MV-4-11 (cell line): ENCODE data around the gene PTPN9.
"Not testable (repeated sequence)": the region's sequence is repeated elsewhere in the genome, so short reads cannot be mapped to it uniquely, and the experiment has no call there.

ENCODE experiments used
- DNase-seq: peaks from one replicate; lab custom pipeline; 2025; lab: John Stamatoyannopoulos, UW

Gene PTPN9

DNA sequence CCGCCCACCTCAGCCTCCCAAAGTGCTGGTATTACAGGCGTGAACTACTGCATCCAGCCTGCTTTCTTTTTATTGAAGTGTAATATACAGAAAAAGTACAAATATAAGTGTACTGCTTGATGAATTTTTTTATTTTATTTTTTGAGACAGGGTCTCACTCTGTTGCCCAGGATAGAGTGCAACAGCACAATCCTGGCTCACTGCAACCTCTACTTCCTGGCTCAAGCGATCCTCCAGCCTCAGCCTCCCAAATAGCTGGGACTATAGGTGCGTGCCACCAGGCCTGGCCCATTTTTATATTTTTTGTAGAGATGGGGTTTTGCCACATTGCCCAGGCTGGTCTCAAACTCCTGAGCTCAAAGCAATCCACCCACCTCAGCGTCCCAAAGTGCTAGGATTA is 3.8 kb upstream of the PTPN9 start:
- not testable (repeated sequence) for DNase-seq

DNA sequence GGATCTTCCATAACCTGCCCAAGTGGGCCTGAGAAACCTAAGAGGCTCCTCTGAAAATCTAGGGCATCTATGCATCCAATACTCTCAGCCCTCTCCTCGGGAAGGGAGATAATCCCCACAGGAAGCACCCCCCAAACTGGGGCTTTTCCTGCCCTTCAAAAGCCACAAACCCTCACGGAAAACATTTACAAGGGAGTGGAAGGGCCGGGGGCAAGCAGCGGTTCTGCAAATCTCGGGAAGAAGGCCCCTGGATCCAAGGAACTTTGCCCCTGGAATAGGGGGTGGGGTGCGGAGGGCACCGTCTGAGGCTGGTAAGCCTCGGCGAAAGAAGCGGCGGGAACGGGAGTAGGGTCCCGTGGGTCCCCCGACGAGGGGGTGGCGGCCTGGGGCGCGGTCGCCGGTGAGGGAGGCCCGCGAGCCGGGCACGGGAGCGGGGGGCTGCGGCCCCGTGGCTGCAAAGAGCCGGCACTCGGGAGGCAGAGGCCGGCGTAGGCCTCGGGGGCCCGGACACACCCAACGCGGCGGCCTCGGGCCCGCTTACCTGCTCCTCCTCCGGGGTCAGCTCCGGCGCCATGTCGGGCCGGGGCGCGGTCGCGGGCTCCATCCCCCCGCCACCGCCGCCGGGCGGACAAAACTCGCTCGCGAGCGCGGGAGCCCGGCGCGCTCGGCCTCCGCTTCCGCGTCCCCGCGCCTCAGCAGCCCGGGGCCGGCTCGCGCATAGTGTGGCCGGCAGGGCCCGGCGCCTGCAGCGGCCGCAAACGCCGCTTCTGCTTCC is 755 bp downstream of the PTPN9 start:
- DNase-seq = peak; percentile 34

DNA sequence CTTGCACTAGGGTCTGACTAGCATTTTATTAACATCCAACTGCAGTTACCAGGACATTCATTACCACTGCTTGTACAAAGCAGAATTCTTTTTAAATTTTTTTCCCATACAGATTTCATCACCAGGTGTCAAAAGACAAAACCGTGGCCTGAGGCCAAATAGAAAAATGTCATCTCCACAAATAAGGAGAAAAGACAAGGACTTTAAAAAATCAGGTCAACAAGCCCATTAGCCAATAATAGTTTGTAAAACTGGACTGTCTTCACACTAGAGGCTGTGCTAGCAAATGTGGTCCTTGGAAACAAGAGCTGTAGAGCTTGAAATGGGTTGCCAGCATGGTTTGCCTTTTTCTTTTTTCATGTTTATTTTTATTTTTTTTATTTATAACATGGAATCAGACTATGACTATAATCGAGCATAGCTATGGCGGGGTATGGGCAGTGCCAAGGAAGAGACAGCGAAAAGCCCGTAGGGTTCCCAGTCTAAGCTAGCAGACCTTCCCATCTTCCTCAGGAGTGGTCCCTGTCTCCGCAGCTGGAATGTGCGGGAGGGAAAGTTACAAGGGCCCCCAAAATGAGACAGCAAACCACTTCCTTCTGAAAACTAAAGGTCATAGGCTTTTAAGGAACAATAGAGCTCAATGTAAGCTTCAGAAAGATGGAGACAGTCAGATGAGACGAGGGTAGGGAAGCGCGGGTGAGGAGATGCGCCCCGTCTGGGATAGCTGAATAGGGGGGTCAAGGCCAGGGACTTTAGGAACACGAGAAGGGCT is 1.5 kb downstream of the PTPN9 start:
- peak; percentile 33 for DNase-seq

DNA sequence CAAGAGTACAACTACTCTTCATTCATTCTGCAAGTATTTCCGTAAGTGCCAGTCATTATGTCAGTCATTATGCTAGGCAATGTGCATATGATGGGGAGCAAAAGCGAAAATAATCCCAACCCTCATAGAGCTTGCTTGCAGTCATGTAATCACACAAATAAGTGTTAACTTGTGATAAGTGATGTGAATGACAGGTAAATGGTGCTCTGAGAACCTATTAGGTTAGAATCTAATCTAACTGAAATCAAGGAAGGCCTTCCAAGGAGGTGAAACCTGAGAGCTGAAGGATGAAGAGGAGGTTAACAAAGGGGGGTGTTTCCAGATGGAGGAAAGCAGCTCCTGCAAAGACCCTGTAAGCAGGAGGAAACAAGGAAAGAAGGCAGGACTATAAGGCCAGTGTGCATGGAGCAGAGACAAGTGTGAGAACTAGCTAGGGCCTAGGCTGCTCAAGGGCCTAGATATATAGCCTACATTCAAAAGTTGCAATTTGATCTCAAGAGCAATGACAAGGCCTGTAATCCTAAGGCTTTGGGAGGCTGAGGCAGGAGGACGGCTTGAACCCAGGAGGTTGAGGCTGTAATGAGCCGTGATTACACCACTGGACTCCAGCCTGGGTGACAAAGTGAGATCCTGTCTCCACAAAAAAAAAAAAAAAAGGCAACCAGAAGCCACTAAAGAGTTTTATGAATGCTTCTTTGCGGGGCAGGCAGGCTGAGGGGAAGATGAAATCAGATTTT is 5.3 kb downstream of the PTPN9 start:
- no peak for DNase-seq

DNA sequence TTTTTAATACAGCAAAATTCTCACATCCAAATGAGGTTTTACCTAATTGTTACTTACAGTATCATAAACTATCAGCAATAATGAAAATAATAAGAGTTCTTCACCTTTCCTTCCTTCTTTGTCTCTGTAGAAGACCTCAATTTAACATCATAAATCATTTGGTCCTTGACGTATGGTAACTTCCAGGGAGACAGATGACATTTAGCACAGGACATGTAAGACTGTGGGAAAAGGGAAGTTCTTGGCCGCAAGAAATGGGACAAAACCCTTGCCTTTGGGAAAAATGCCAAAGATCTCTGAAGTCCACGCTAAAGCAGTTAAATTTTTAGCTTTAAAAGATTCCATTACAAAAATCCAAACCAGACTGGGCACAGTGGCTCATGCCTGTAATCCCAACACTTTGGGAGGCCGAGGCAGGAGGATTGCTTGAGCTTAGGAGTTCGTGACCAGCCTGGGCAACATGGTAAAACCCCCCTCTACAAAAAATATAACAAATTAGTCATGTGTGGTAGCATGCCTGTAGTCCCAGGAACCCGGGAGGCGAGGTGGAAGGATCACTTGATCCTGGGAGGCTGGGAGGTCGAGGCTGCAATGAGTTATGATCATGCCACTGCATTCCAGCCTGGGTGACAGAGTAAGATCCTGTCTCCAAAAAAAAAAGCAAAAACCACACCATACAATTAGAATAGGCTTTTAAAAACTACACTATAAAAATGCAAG is 8.8 kb downstream of the PTPN9 start:
- DNase-seq = no peak

DNA sequence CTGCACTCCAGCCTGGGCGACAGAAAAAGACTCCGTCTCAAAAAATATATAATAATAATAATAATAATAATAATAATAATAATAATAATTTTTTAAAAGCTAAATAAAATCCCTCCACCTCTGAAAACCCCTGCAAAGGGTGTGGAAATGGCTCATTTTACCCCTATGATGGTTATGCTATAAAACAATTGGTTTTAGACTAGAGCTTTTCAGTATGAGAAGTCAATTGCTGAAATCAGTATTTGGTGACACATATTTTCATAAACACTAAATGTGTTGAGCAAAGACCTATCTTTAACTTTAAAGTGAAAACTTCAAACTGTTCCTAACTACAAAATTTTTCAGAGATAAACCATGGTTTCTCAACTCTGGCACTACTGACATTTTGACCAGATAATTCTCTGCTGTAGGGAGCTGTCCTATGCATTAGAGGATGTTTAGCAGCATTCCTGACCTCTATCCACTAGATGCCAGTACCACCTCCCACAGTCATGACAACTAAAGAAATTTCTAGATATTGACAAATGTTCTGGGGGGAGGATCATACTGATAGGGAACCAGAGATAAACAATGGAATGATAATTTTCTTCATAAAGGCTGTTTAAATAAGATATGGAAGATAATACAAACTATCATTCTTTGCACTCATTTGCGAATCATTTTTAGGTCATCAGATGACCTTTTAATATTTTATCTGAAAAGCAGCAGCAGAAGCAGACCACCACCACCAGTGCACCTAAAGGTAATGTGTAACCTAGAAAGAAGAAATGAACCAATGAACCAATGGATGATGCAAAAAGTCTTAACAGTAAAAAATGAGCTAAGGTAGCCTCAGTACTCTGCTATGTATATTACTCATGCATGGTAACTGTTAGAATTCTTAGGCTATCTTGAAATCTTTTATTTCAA is 13.8 kb downstream of the PTPN9 start:
- no peak for DNase-seq

- no peak for DNase-seq
Measured at GRCh38 chr15:75561888-75562287, 17.2 kb downstream of the PTPN9 start.

DNA sequence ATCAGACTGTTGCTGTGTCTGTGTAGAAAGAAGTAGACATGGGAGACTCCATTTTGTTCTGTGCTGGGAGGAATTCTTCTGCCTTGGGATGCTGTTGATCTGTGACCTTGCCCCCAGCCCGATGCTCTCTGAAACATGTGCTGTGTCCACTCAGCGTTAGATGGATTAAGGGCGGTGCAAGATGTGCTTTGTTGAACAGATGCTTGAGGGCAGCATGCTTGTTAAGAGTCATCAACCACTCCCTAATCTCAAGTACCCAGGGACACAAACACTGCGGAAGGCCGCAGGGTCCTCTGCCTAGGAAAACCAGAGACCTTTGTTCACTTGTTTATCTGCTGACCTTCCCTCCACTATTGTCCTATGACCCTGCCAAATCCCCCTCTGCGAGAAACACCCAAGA is 19.8 kb downstream of the PTPN9 start:
- not testable (repeated sequence) for DNase-seq

GRCh38 chr15:75558955-75559354 is 20.2 kb downstream of the PTPN9 start:
- not testable (repeated sequence) for DNase-seq

- no peak for DNase-seq
Measured at GRCh38 chr15:75554717-75555116, 24.4 kb downstream of the PTPN9 start.

DNA sequence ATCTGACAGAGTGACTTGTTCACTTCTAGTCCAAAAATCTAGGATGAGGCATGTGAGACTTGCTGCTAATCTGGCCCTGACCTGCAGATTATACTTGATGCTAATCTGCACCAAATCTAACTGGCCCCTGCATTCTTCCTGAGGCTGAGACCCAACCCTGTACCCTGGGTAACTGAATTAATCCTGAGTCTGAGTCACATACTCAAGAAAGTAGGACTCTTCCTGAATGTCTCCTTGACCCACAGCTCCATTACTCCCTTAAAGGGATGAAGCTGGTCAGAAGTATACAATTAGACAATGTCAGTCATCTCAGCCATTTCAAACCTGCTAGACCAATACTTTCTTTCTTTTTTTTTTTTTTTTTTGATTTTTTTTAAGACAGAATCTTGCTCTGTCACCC is 25.5 kb downstream of the PTPN9 start:
- no peak for DNase-seq

DNA sequence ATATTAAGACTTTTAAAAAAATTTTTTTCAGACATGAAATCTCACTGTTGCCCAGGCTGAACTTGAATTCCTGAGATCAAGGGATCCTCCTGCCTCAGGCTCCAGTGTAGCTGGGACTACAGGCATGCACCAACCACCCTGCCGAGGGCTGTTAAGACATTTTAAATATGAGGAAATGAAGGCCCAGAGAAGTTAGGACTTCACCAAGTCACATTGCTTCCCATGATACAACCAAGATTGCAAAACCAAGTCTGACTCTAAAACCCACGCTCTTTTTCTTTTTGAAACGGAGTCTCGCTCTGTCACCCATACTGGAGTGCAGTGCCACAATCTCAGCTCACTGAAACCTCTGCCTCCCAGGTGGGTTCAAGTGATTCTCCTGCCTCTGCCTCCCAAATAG is 28.0 kb downstream of the PTPN9 start:
- DNase-seq = peak; percentile 81

DNA sequence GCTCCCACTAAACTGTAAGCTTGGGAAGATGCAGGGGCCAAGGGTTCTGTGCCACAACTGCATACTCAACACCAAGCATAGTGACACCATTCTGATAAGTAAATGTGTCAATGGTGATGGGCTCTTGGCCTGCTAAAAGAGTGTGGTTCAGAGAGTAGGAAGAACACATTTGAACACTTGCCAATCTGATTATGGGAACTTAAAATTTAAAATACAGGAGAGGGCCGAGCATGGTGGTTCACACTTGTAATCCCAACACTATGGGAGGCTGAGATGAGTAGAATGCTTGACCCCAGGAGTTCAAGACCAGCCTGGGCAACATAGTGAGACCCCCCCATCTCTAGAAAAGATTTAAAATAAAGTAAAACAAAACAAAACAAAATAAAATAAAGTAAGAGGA is 34.1 kb downstream of the PTPN9 start:
- no peak for DNase-seq

DNA sequence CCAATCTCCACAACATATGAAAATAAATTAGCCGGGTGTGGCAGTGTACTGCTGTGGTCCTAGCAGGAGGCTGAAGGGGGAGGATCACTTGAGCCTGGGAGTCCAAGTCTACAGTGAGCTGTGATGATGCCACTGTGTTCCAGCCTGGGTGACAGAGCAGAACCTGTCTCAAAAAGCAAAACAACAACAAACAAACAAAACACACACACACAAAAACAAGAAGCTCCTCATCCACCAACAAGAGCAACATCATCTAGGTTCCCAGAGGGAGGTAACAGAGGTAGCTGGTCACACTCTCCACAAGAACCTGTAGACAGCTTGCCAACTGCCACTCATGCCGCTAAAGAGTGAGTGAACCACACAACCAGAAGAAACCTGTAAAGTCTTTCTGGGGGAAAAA is 34.8 kb downstream of the PTPN9 start:
- no peak for DNase-seq

GRCh38 chr15:75542949-75543545 is 36.1 kb downstream of the PTPN9 start:
- not testable (repeated sequence) for DNase-seq

- no peak for DNase-seq
Measured at GRCh38 chr15:75542386-75542797, 36.7 kb downstream of the PTPN9 start.

GRCh38 chr15:75538376-75538775 is 40.7 kb downstream of the PTPN9 start:
- no peak for DNase-seq

- no peak for DNase-seq
Measured at GRCh38 chr15:75533945-75534344, 45.2 kb downstream of the PTPN9 start.

- DNase-seq = peak; percentile 51
Measured at GRCh38 chr15:75532413-75533250, 46.5 kb downstream of the PTPN9 start.

GRCh38 chr15:75531041-75531450 is 48.1 kb downstream of the PTPN9 start:
- DNase-seq = peak; percentile 3
